ENCODE results near the gene CCNY.
"Not testable (repeated sequence)": the region's sequence is repeated elsewhere in the genome, so short reads cannot be mapped to it uniquely, and the experiment has no call there.

CCNY gene

DNA sequence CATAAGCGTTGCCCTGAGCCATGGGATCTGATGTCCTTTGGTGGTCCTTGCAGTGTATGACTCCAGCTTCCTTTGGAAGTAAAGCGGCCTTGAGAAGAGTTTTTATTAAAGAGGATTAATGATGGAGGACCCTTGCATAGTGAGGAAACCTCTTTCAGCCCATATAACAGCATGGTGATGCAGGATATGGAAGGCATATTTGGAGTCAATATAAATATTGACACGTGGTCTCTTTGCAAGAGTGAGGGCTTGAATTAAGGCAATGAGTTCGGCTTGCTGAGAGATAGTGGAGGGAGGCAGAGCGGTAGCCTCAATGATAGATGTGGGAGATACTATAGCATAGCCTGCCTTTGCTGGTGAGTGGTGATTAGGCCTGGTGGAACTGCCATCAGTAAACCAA, 67.2 kb downstream of the CCNY start:
- not testable (repeated sequence) for H3K79me1 ChIP-seq (ENCODE audit: low read depth, low read length); H3K27me3 ChIP-seq (ENCODE audit: control insufficient read depth in 3 of 3, insufficient read depth in 3 of 3, low read depth in 1 of 3, low read length in 3 of 3); H3K36me3 ChIP-seq (replicated peaks in 1 of 2; ENCODE audit: control insufficient read depth in 2 of 2, insufficient read depth in 2 of 2, low read length in 2 of 2); H3K4me2 ChIP-seq (ENCODE audit: insufficient read depth, low read length, poor library complexity, severe bottlenecking); H3K27ac ChIP-seq (replicated peaks; ENCODE audit: low read length); H2AFZ ChIP-seq (ENCODE audit: low read length); H3K23ac ChIP-seq (ENCODE audit: low read depth, low read length, poor library complexity); H3K4me3 ChIP-seq (ENCODE audit: low read length in 2 of 2); H2BK12ac ChIP-seq (ENCODE audit: low read length); H3K4me1 ChIP-seq (ENCODE audit: control insufficient read depth in 2 of 2, insufficient read depth in 1 of 2, low read depth in 1 of 2, low read length in 2 of 2); H4K91ac ChIP-seq (ENCODE audit: low read depth, low read length, poor library complexity); DNase-seq (ENCODE audit: low spot score); H2AK5ac ChIP-seq (ENCODE audit: low read depth, low read length); H3K9me3 ChIP-seq (replicated peaks in 1 of 2; ENCODE audit: control insufficient read depth in 2 of 2, insufficient read depth in 1 of 2, low read depth in 1 of 2, low read length in 2 of 2); H3K18ac ChIP-seq (ENCODE audit: low read length); H4K8ac ChIP-seq (ENCODE audit: low read depth, low read length); H3K9ac ChIP-seq (ENCODE audit: low read depth, low read length, poor library complexity); H2BK120ac ChIP-seq (ENCODE audit: low read depth, low read length); H2BK15ac ChIP-seq (ENCODE audit: low read length); H2BK5ac ChIP-seq (ENCODE audit: low read length); H3K4ac ChIP-seq (ENCODE audit: low read length); H3K14ac ChIP-seq (ENCODE audit: low read length)
- WGBS, 2 donors (ENCODE audit: extremely low coverage in 2 of 2, insufficient read length in 2 of 2, insufficient replicate concordance in 1 of 2): no CpG with 5 or more reads among the region's 5 CpGs

DNA sequence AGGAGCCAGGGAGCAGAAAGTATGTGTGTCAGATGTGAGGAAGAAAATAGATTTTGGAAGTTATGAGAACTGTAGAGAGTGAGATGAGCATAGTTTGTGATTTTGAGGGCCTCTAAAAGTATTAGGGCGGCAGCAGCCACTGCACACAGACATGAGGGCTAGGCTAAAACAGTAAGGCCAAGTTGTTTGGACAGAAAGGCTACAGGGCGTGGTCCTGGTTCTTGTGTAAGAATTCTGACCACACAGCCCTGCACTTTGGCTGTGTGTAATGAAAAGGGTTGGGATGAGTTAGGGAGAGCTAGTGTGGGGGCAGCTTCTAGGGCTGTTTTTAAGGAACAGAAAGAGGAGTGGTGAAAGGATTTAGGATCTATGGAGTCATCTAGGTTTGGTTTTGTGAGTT, 67.8 kb downstream of the CCNY start:
- not testable (repeated sequence) for H2BK120ac ChIP-seq (ENCODE audit: low read depth, low read length); H3K9ac ChIP-seq (ENCODE audit: low read depth, low read length, poor library complexity); H3K4ac ChIP-seq (ENCODE audit: low read length); H4K8ac ChIP-seq (ENCODE audit: low read depth, low read length); H3K18ac ChIP-seq (ENCODE audit: low read length); H3K27me3 ChIP-seq (ENCODE audit: control insufficient read depth in 3 of 3, insufficient read depth in 3 of 3, low read depth in 1 of 3, low read length in 3 of 3); H3K4me1 ChIP-seq (ENCODE audit: control insufficient read depth in 2 of 2, insufficient read depth in 1 of 2, low read depth in 1 of 2, low read length in 2 of 2); H2BK15ac ChIP-seq (ENCODE audit: low read length); H2BK5ac ChIP-seq (ENCODE audit: low read length); H2AK5ac ChIP-seq (ENCODE audit: low read depth, low read length); H3K9me3 ChIP-seq (replicated peaks in 1 of 2; ENCODE audit: control insufficient read depth in 2 of 2, insufficient read depth in 1 of 2, low read depth in 1 of 2, low read length in 2 of 2); H3K36me3 ChIP-seq (replicated peaks in 1 of 2; ENCODE audit: control insufficient read depth in 2 of 2, insufficient read depth in 2 of 2, low read length in 2 of 2); DNase-seq (ENCODE audit: low spot score); H3K27ac ChIP-seq (replicated peaks; ENCODE audit: low read length); H3K79me1 ChIP-seq (ENCODE audit: low read depth, low read length); H2BK12ac ChIP-seq (ENCODE audit: low read length); H4K91ac ChIP-seq (ENCODE audit: low read depth, low read length, poor library complexity); H2AFZ ChIP-seq (ENCODE audit: low read length); H3K23ac ChIP-seq (ENCODE audit: low read depth, low read length, poor library complexity); H3K4me2 ChIP-seq (ENCODE audit: insufficient read depth, low read length, poor library complexity, severe bottlenecking); H3K14ac ChIP-seq (ENCODE audit: low read length); H3K4me3 ChIP-seq (ENCODE audit: low read length in 2 of 2)
- WGBS, 2 donors (ENCODE audit: extremely low coverage in 2 of 2, insufficient read length in 2 of 2, insufficient replicate concordance in 1 of 2): no CpG with 5 or more reads among the region's 2 CpGs

DNA sequence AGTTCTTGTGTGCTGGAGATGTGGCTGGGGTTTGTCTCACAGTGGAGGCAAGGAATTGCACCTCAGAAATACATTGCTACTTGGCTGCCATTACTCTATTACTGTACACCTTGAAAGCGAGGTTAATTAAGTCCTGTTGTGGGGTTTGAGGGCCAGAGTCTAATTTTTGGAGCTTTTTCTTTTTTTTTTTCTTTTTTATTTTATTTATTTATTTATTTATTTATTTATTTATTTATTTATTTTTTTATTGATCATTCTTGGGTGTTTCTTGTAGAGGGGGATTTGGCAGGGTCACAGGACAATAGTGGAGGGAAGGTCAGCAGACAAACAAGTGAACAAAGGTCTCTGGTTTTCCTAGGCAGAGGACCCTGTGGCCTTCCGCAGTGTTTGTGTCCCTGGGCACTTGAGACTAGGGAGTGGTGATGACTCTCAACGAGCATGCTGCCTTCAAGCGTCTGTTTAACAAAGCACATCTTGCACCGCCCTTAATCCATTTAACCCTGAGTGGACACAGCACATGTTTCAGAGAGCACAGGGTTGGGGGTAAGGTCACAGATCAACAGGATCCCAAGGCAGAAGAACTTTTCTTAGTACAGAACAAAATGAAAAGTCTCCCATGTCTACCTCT, 69.8 kb downstream of the CCNY start:
- not testable (repeated sequence) for H3K9me3 ChIP-seq (replicated peaks in 1 of 2; ENCODE audit: control insufficient read depth in 2 of 2, insufficient read depth in 1 of 2, low read depth in 1 of 2, low read length in 2 of 2); H2AFZ ChIP-seq (ENCODE audit: low read length); DNase-seq (ENCODE audit: low spot score); H2BK15ac ChIP-seq (ENCODE audit: low read length); H3K4me3 ChIP-seq (ENCODE audit: low read length in 2 of 2); H2BK5ac ChIP-seq (ENCODE audit: low read length); H3K23ac ChIP-seq (ENCODE audit: low read depth, low read length, poor library complexity); H3K14ac ChIP-seq (ENCODE audit: low read length); H3K27me3 ChIP-seq (ENCODE audit: control insufficient read depth in 3 of 3, insufficient read depth in 3 of 3, low read depth in 1 of 3, low read length in 3 of 3); H3K9ac ChIP-seq (ENCODE audit: low read depth, low read length, poor library complexity); H3K27ac ChIP-seq (replicated peaks; ENCODE audit: low read length); H2AK5ac ChIP-seq (ENCODE audit: low read depth, low read length); H4K8ac ChIP-seq (ENCODE audit: low read depth, low read length); H3K79me1 ChIP-seq (ENCODE audit: low read depth, low read length); H2BK12ac ChIP-seq (ENCODE audit: low read length); H3K4me1 ChIP-seq (ENCODE audit: control insufficient read depth in 2 of 2, insufficient read depth in 1 of 2, low read depth in 1 of 2, low read length in 2 of 2); H3K36me3 ChIP-seq (replicated peaks in 1 of 2; ENCODE audit: control insufficient read depth in 2 of 2, insufficient read depth in 2 of 2, low read length in 2 of 2); H3K18ac ChIP-seq (ENCODE audit: low read length); H3K4me2 ChIP-seq (ENCODE audit: insufficient read depth, low read length, poor library complexity, severe bottlenecking); H4K91ac ChIP-seq (ENCODE audit: low read depth, low read length, poor library complexity); H2BK120ac ChIP-seq (ENCODE audit: low read depth, low read length); H3K4ac ChIP-seq (ENCODE audit: low read length)
- WGBS, 2 donors (ENCODE audit: extremely low coverage in 2 of 2, insufficient read length in 2 of 2, insufficient replicate concordance in 1 of 2): no CpG with 5 or more reads among the region's 5 CpGs

DNA sequence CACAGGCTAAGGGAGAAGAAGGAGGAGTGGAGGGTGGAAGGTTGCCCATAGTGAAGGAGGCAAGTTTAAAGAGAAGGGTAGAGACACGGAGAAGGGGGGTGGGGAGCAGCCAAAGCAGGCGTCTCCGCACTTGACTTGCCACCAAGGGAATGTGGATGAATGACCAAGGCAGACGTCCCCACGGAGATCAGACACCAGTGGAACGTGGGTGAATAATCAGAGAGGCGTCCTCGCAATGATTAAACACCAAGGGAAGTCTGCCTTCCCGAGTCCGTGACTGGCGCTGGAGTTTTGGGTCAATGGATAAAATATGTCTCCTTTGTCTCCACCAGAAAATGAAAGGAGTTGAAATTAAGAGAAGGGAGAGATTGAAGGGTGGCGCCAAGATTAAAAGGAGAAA, 71.4 kb downstream of the CCNY start:
- not testable (repeated sequence) for H3K9me3 ChIP-seq (replicated peaks in 1 of 2; ENCODE audit: control insufficient read depth in 2 of 2, insufficient read depth in 1 of 2, low read depth in 1 of 2, low read length in 2 of 2); H3K18ac ChIP-seq (ENCODE audit: low read length); H4K8ac ChIP-seq (ENCODE audit: low read depth, low read length); H2BK120ac ChIP-seq (ENCODE audit: low read depth, low read length); H3K79me1 ChIP-seq (ENCODE audit: low read depth, low read length); H2BK15ac ChIP-seq (ENCODE audit: low read length); H2AK5ac ChIP-seq (ENCODE audit: low read depth, low read length); H3K23ac ChIP-seq (ENCODE audit: low read depth, low read length, poor library complexity); H3K27me3 ChIP-seq (ENCODE audit: control insufficient read depth in 3 of 3, insufficient read depth in 3 of 3, low read depth in 1 of 3, low read length in 3 of 3); H3K36me3 ChIP-seq (replicated peaks in 1 of 2; ENCODE audit: control insufficient read depth in 2 of 2, insufficient read depth in 2 of 2, low read length in 2 of 2); H2BK5ac ChIP-seq (ENCODE audit: low read length); H4K91ac ChIP-seq (ENCODE audit: low read depth, low read length, poor library complexity); H3K4me2 ChIP-seq (ENCODE audit: insufficient read depth, low read length, poor library complexity, severe bottlenecking); H3K27ac ChIP-seq (replicated peaks; ENCODE audit: low read length); H3K14ac ChIP-seq (ENCODE audit: low read length); DNase-seq (ENCODE audit: low spot score); H2AFZ ChIP-seq (ENCODE audit: low read length); H2BK12ac ChIP-seq (ENCODE audit: low read length); H3K4me1 ChIP-seq (ENCODE audit: control insufficient read depth in 2 of 2, insufficient read depth in 1 of 2, low read depth in 1 of 2, low read length in 2 of 2); H3K4ac ChIP-seq (ENCODE audit: low read length); H3K4me3 ChIP-seq (ENCODE audit: low read length in 2 of 2); H3K9ac ChIP-seq (ENCODE audit: low read depth, low read length, poor library complexity)
- no CpG with 5 or more reads among the region's 12 CpGs for WGBS, 2 donors (ENCODE audit: extremely low coverage in 2 of 2, insufficient read length in 2 of 2, insufficient replicate concordance in 1 of 2)
